ENCODE measurements around the gene FAM120B.

GRCh38 chr6:170263410-170263809, 43.1 kb upstream of the FAM120B start:
- TF ChIP-seq CTCF (IDR thresholded peaks at IDR 0.05; ENCODE audit: borderline replicate concordance, extremely low read depth, low read length, poor library complexity, severe bottlenecking) (no peak), EZH2 (IDR thresholded peaks at IDR 0.05; ENCODE audit: borderline replicate concordance, low read depth, low read length, severe bottlenecking) (no peak)
